Stimulated activated CD8-positive, alpha-beta memory T cell treated with anti-CD3 and anti-CD28 coated beads, Interleukin-12 subunit alpha, Interleukin-12 subunit beta, amount 100 ng/mL, for 1 hour (primary cell): Measurements from ENCODE around the gene MAPKAPK3.
"Not testable (repeated sequence)": the region's sequence is repeated elsewhere in the genome, so short reads cannot be mapped to it uniquely, and the experiment has no call there.

Source experiments
- DNase-seq: peaks from one replicate; pipeline ENCODE4 v3.0.0-alpha.2; 2020; ENCODE audit warnings: low read depth

MAPKAPK3 gene

GRCh38 chr3:50656417-50657195 is 39.7 kb downstream of the MAPKAPK3 start:
- no peak for DNase-seq

GRCh38 chr3:50657407-50657806 is 40.5 kb downstream of the MAPKAPK3 start:
- DNase-seq = no peak

GRCh38 chr3:50657816-50658215 is 40.9 kb downstream of the MAPKAPK3 start:
- DNase-seq = no peak

GRCh38 chr3:50658416-50658815 is 41.5 kb downstream of the MAPKAPK3 start:
- no peak for DNase-seq

DNA sequence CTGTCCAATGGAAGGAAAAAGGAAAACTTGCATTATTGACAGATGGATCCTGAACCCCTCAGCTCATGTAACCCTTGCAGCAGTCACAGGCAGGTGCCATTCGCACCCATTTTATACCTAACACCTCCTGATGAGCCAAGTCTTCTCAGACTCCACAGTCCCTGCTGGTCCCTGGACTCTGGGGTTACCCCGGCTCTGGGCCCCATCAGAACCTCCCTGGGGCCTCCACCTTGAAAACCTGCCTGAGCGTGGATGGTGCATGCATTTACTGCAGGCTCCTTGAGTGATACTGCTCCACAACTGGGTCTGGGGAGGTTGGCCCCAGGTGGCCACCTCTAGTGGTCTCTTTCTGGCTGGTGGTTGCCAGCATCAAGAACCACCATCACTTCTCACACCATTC is 41.9 kb downstream of the MAPKAPK3 start:
- DNase-seq = no peak

- DNase-seq = no peak
Measured at GRCh38 chr3:50660386-50660785, 43.4 kb downstream of the MAPKAPK3 start.

DNA sequence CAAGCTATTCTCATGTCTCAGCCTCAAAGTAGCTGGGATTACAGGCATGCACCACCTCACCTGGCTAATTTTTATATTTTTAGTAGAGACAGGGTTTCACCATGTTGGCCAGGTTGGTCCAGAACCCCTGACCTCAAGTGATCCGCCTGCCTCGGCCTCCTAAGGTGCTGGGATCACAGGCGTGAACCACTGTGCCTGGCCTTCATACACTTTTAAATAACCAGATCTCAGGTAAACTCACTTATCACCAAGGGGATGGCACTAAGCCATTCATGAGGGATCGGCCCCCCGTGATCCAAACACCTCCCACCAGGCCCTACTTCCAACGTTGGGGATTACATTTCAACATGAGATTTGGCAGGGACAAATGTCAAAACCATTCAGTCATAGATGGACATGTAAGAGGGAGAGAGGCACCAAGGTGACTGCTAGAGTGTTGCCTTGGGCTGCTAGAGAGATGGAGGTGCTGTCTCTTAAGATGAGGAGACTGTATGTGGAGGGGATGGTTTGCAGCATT is 44.4 kb downstream of the MAPKAPK3 start:
- no peak for DNase-seq

DNA sequence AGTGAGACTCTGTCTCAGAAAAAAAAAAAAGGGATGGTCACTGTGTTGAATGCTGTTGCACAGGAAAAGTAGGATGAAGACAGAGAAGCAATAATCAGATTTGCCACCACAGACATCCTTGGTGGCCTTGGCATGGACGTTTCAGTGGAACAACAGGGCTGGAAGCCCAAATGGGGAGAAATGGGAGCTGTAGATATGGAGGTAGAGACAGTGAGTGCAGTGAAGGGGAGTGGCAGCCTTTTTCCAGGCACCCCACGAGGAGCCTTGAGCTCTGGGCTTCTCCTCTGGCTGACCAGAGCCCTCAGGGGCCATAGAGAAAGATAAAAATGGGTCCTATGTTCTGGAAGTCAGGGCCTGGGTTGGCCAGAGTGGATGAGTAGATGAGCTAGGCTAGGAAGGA is 45.5 kb downstream of the MAPKAPK3 start:
- no peak for DNase-seq

DNA sequence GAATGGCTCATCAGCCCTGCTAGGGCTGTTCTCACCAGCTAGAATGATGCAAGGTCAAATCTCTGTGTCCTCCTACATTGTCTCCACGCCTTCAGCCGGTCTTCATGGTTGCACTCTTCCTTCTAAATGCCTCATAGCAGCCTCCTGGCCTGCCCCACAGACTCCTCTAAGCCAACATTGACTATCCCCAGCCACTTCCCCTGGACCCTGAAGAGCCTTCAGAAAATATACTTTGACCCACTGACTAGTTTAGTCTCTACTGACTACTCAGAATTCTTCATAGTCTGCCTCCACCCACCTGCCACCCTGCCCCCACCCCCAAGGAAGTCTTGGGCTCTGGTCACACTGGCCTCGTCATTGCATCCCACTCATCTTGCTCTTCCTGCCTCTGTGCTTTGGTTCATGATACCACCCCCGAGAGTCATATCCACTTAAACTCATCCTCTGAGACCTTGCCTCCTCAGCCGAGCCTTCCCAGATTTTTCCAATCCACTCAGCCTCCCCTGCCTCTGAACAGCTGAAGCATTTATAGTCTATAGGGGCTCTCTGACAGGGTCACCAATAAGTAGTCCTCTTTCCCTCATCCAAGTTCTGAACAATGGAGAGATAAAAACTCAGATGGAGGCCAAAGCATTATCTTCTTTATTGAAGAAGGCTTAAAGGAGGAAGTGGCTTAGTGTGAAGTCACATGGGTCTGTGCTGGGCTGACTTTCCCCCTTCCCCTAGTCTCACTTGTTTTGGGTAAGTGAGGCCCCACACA is 48.3 kb downstream of the MAPKAPK3 start:
- no peak for DNase-seq

DNA sequence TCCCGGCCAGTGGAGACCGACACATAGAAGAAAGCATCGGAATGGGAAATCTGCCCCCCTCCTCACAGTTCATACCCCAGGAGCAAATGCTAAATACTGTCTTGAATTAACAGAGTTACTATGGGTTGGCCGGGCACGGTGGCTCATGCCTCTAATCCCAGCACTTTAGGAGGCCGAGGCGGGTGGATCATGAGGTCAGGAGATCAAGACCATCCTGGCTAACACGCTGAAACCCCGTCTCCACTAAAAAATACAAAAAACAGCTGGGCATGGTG is 48.8 kb downstream of the MAPKAPK3 start:
- DNase-seq = not testable (repeated sequence)

DNA sequence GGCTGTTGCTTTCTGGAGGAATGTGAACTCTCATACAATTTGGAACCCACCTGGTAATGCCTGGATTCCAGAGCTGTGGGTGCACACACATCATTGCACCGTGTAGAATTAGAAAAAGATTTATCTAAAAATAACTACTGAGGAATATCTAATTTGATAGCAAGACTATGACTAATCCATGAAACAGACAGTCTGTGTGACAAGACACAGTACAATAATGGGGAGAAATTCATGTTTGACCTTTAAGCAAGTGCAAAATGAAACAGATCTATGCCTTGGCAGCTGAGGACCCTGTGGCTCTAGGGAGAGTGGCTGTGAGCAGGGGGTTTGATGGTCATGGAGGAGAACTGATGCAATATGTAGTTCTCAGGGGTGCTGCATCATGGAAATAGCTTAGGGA is 49.9 kb downstream of the MAPKAPK3 start:
- no peak for DNase-seq

DNA sequence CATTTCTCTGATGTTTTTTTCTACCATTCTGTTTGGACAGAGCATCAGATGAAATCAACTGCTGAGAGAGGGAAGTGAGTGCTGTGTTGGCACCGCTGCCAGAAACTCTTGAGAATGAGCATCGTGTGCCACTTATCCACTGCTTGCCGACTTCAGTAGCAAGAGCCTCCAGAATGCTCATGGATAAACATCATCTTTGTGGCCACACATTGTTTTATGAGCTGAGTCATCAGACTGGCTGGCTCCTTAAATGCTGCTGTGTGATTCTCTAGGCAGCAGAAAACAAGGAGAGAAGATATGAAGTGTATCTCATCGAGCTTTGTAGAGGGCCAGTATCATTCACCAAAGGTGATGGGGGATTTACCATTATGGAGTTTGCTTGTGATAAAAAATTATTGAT is 54.4 kb downstream of the MAPKAPK3 start:
- no peak for DNase-seq

GRCh38 chr3:50672656-50673055 is 55.7 kb downstream of the MAPKAPK3 start:
- no peak for DNase-seq

- no peak for DNase-seq
Measured at GRCh38 chr3:50673931-50674330, 57.0 kb downstream of the MAPKAPK3 start.

- peak; percentile 33 for DNase-seq
Measured at GRCh38 chr3:50674349-50675178, 57.6 kb downstream of the MAPKAPK3 start, which contains the start of gene DOCK3. Gene DOCK3, plus strand, starts transcription at chr3:50674927. Its CDS starts 337 bp downstream, at chr3:50675264.

GRCh38 chr3:50675179-50676030 is 58.5 kb downstream of the MAPKAPK3 start:
- peak; percentile 20 for DNase-seq

DNA sequence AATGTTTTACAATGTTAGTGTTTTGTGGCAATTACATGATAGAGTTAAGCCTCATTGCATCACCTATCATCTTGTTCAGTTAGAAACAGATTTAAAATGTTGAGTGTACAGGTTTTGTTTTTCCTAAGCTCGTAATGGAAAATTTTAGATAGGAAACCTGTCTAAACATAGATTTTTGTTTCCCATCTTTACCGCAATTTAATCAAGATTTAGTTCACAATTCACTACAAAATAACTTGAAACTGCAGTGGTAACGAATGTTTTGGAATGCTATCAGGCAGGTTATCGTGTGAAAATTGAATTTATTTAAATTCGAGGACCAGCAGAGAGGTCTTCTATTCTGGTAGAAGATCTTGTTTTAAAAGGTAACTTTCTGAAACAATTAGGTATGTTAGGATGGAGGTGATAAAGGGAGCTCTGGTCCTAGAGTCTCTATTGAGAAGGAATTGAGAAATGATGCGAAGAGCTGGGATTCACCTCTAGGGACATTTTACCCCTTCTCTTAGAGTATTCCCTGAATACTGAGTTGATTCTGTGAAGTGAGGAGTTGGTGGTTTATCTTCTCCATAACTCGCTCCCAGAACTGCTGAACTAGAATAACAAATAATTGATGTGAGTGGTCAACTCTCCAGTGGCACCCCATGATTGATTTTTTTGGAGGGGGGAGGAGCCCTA is 59.2 kb downstream of the MAPKAPK3 start:
- DNase-seq = no peak

DNA sequence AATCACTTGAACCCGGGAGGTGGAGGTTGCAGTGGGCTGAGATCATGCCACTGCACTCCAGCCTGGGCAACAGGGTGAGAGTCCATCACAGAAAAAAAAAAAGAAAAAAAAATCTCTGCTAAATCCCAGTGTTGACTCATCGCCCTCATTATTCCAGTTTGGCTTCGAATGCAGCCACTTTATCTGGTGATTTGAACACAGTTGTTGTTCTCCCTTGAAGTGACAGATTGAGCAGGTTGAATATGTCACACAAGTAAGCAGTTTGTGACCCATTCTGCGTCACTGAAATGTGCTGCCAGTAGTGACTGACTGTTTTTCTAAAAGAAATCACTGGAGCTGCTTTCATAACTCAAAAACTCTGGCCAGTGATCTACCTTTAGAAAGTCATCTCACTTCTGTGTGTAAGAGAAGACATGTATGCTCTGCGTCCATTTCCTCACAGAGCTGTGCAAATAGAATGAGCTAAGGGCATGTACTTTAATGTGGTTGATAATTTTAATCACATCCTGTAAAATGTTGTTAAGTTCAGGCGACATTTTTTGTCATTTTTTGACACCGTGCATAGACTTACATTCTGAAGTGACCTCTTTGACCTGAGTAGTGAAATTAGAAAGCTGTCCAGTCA is 70.3 kb downstream of the MAPKAPK3 start:
- no peak for DNase-seq

GRCh38 chr3:50687916-50688315 is 71.0 kb downstream of the MAPKAPK3 start:
- DNase-seq = no peak

GRCh38 chr3:50688602-50689001 is 71.7 kb downstream of the MAPKAPK3 start:
- DNase-seq = not testable (repeated sequence)
